Stimulated activated memory B cell treated with anti-CD40 and anti-IgM and Interleukin-4, amounts not matched to agents 10 μg/mL and 1 μg/mL and 100 μg/mL, for 72 hours (primary cell): ENCODE data around the gene TMED10.
"Not testable (repeated sequence)": the region's sequence is repeated elsewhere in the genome, so short reads cannot be mapped to it uniquely, and the experiment has no call there.

Source experiments
- ATAC-seq: fragments of 150-1000 bp; cut with Tn5 transposase; 2 replicates; pipeline ENCODE4 v1.10.0; 2021
- H3K27ac Mint-ChIP-seq: one replicate; pipeline ENCODE4 v1.8.0; 2022; ENCODE audit warnings: mild to moderate bottlenecking, mixed read lengths
- H3K27me3 Mint-ChIP-seq: one replicate; pipeline ENCODE4 v1.8.0; 2022; ENCODE audit warnings: mixed read lengths
- H3K36me3 Mint-ChIP-seq: one replicate; pipeline ENCODE4 v1.8.0; 2022; ENCODE audit warnings: mixed read lengths
- H3K4me1 Mint-ChIP-seq: one replicate; pipeline ENCODE4 v1.8.0; 2022; ENCODE audit warnings: mixed read lengths
- H3K4me3 Mint-ChIP-seq: one replicate; pipeline ENCODE4 v1.8.0; 2022; ENCODE audit warnings: mild to moderate bottlenecking, moderate library complexity, mixed read lengths
- H3K9me3 Mint-ChIP-seq: one replicate; pipeline ENCODE4 v1.8.0; 2022; ENCODE audit warnings: mixed read lengths

TMED10 gene

GRCh38 chr14:75182821-75183220, 6.4 kb upstream of the TMED10 start:
- no peak for ATAC-seq
- Mint-ChIP-seq H3K27me3 (peaks cover 16% of the 10 kb centered on the region), H3K36me3 (no peaks in the 10 kb centered on the region), H3K27ac (no peak overlapping the region), H3K4me1 (peaks cover 10% of the 10 kb centered on the region), H3K9me3 (no peaks in the 10 kb centered on the region), H3K4me3 (no peak overlapping the region)

- not testable (repeated sequence) for H3K36me3 Mint-ChIP-seq, H3K9me3 Mint-ChIP-seq, H3K27ac Mint-ChIP-seq, H3K4me3 Mint-ChIP-seq, ATAC-seq, H3K4me1 Mint-ChIP-seq
- peaks cover 16% of the 10 kb centered on the region for H3K27me3 Mint-ChIP-seq
Observed at GRCh38 chr14:75182163-75182562, 5.8 kb upstream of the TMED10 start.

GRCh38 chr14:75181293-75182062, 5.1 kb upstream of the TMED10 start:
- H3K9me3 Mint-ChIP-seq = no peaks in the 10 kb centered on the region
- no peak overlapping the region for H3K4me3 Mint-ChIP-seq
- peaks cover 2% of the 10 kb centered on the region for H3K4me1 Mint-ChIP-seq
- H3K36me3 Mint-ChIP-seq = no peaks in the 10 kb centered on the region
- no peak for ATAC-seq
- peaks cover 16% of the 10 kb centered on the region for H3K27me3 Mint-ChIP-seq
- H3K27ac Mint-ChIP-seq = no peak overlapping the region

GRCh38 chr14:75175677-75176141, 703 bp downstream of the TMED10 start:
- Mint-ChIP-seq H3K4me3 (peak overlapping the region; percentile 94), H3K36me3 (peaks cover 6% of the 10 kb centered on the region), H3K4me1 (peaks cover 40% of the 10 kb centered on the region), H3K9me3 (no peaks in the 10 kb centered on the region), H3K27me3 (no peaks in the 10 kb centered on the region), H3K27ac (peak overlapping the region; percentile 98)
- ATAC-seq = no peak

GRCh38 chr14:75174066-75174465, 2.3 kb downstream of the TMED10 start:
- Mint-ChIP-seq H3K4me3 (no peak overlapping the region), H3K27ac (peak overlapping the region; percentile 98), H3K4me1 (peaks cover 53% of the 10 kb centered on the region), H3K9me3 (no peaks in the 10 kb centered on the region), H3K27me3 (no peaks in the 10 kb centered on the region), H3K36me3 (peaks cover 6% of the 10 kb centered on the region)
- ATAC-seq = no peak

GRCh38 chr14:75170772-75171171, 5.6 kb downstream of the TMED10 start:
- Mint-ChIP-seq H3K4me1 (peaks cover 75% of the 10 kb centered on the region), H3K9me3 (no peaks in the 10 kb centered on the region), H3K27me3 (no peaks in the 10 kb centered on the region), H3K36me3 (peaks cover 6% of the 10 kb centered on the region), H3K4me3 (no peak overlapping the region), H3K27ac (peak overlapping the region; percentile 2)
- no peak for ATAC-seq

GRCh38 chr14:75168586-75169335, 7.7 kb downstream of the TMED10 start:
- ATAC-seq = no peak
- Mint-ChIP-seq H3K4me3 (no peak overlapping the region), H3K9me3 (no peaks in the 10 kb centered on the region), H3K4me1 (peaks cover 59% of the 10 kb centered on the region), H3K27ac (no peak overlapping the region), H3K36me3 (peaks cover 6% of the 10 kb centered on the region), H3K27me3 (no peaks in the 10 kb centered on the region)

GRCh38 chr14:75167325-75167724, 9.1 kb downstream of the TMED10 start:
- ATAC-seq = no peak
- Mint-ChIP-seq H3K27me3 (no peaks in the 10 kb centered on the region), H3K4me1 (peaks cover 55% of the 10 kb centered on the region), H3K36me3 (peaks cover 10% of the 10 kb centered on the region), H3K27ac (peak overlapping the region; percentile 55), H3K9me3 (no peaks in the 10 kb centered on the region), H3K4me3 (no peak overlapping the region)

- Mint-ChIP-seq H3K36me3 (peaks cover 11% of the 10 kb centered on the region), H3K9me3 (no peaks in the 10 kb centered on the region), H3K4me3 (no peak overlapping the region), H3K27me3 (no peaks in the 10 kb centered on the region), H3K27ac (no peak overlapping the region), H3K4me1 (peaks cover 55% of the 10 kb centered on the region)
- no peak for ATAC-seq
Observed at GRCh38 chr14:75165586-75166391, 10.6 kb downstream of the TMED10 start.

GRCh38 chr14:75164809-75165208, 11.6 kb downstream of the TMED10 start:
- Mint-ChIP-seq H3K27ac (no peak overlapping the region), H3K36me3 (peaks cover 12% of the 10 kb centered on the region), H3K27me3 (no peaks in the 10 kb centered on the region), H3K4me3 (no peak overlapping the region), H3K4me1 (peaks cover 56% of the 10 kb centered on the region), H3K9me3 (no peaks in the 10 kb centered on the region)
- ATAC-seq = no peak

- Mint-ChIP-seq H3K27me3 (no peaks in the 10 kb centered on the region), H3K4me3 (no peak overlapping the region), H3K9me3 (no peaks in the 10 kb centered on the region), H3K4me1 (peaks cover 56% of the 10 kb centered on the region), H3K27ac (no peak overlapping the region), H3K36me3 (peaks cover 12% of the 10 kb centered on the region)
- no peak for ATAC-seq
Observed at GRCh38 chr14:75163677-75164076, 12.7 kb downstream of the TMED10 start.

- ATAC-seq = no peak
- Mint-ChIP-seq H3K27ac (peak overlapping the region; percentile 81), H3K4me1 (peaks cover 46% of the 10 kb centered on the region), H3K36me3 (peaks cover 12% of the 10 kb centered on the region), H3K9me3 (no peaks in the 10 kb centered on the region), H3K4me3 (no peak overlapping the region), H3K27me3 (no peaks in the 10 kb centered on the region)
Observed at GRCh38 chr14:75162631-75163030, 13.8 kb downstream of the TMED10 start.

GRCh38 chr14:75158843-75159614, 17.4 kb downstream of the TMED10 start:
- H3K4me1 Mint-ChIP-seq = peaks cover 54% of the 10 kb centered on the region
- no peak overlapping the region for H3K4me3 Mint-ChIP-seq
- ATAC-seq = peak; percentile 88
- H3K27ac Mint-ChIP-seq = peak overlapping the region; percentile 81
- peaks cover 12% of the 10 kb centered on the region for H3K36me3 Mint-ChIP-seq
- H3K9me3 Mint-ChIP-seq = no peaks in the 10 kb centered on the region
- no peaks in the 10 kb centered on the region for H3K27me3 Mint-ChIP-seq

- no peak for ATAC-seq
- no peak overlapping the region for H3K4me3 Mint-ChIP-seq
- H3K27ac Mint-ChIP-seq = no peak overlapping the region
- H3K9me3 Mint-ChIP-seq = no peaks in the 10 kb centered on the region
- H3K27me3 Mint-ChIP-seq = no peaks in the 10 kb centered on the region
- peaks cover 10% of the 10 kb centered on the region for H3K36me3 Mint-ChIP-seq
- H3K4me1 Mint-ChIP-seq = peaks cover 46% of the 10 kb centered on the region
Observed at GRCh38 chr14:75156901-75157300, 19.5 kb downstream of the TMED10 start.
